K562 (cell line): ENCODE measurements around the gene PLCB3. TPM values are rescaled to one million over a fixed set of nuclear protein-coding genes. Genes with fewer than 3 reads are reported as not detected.
A peak's percentile ranks its signal among the peaks of the same experiment; 100 is the strongest.

Experiments used
- ASH1L ChIP-seq: fragments of 450-650 bp; IDR thresholded peaks from 2 replicates; pipeline ENCODE4 v1.6.1; 2018; ENCODE audit warnings: borderline replicate concordance, mild to moderate bottlenecking, low read depth; ENCODE audit not compliant: partially characterized antibody
- CHD2 ChIP-seq: IDR thresholded peaks from 2 replicates; pipeline ENCODE4 v1.6.1; 2011; ENCODE audit warnings: low read depth, low read length
- ELF4 ChIP-seq: fragments of 450-650 bp; formaldehyde crosslinking; IDR thresholded peaks from 2 replicates; pipeline ENCODE4 v1.4.0; 2022; ENCODE audit warnings: missing genetic modification characterization
- ESRRA ChIP-seq: fragments of 450-650 bp; IDR thresholded peaks from 2 replicates; pipeline ENCODE4 v1.6.1; 2014; ENCODE audit warnings: low read depth, mild to moderate bottlenecking, moderate library complexity, borderline replicate concordance
- FOXJ3 ChIP-seq: sonication (generic); formaldehyde crosslinking; IDR thresholded peaks from 2 replicates; pipeline ENCODE4 v1.4.0; 2020; ENCODE audit warnings: mild to moderate bottlenecking, missing genetic modification reagents
- HDAC8 ChIP-seq: fragments of 450-650 bp; IDR thresholded peaks from 2 replicates; pipeline ENCODE4 v1.6.1; 2016; ENCODE audit warnings: mild to moderate bottlenecking, missing genetic modification characterization, moderate library complexity, missing compliant biosample characterization
- KAT2B ChIP-seq: IDR thresholded peaks from one replicate; pipeline ENCODE4 v1.6.1; 2012; ENCODE audit warnings: low read depth, mild to moderate bottlenecking, control low read depth, inconsistent platforms, low read length, moderate library complexity
- KDM5B ChIP-seq: fragments of 200-600 bp; sonication (generic); IDR thresholded peaks from 2 replicates; pipeline ENCODE4 v1.6.1; 2012; ENCODE audit warnings: low read depth, mild to moderate bottlenecking, moderate library complexity, low read length, control low read depth, inconsistent platforms; ENCODE audit not compliant: insufficient replicate concordance
- KLF1 ChIP-seq: fragments of 450-650 bp; IDR thresholded peaks from 2 replicates; pipeline ENCODE4 v1.6.1; 2016; ENCODE audit warnings: missing genetic modification characterization, missing compliant biosample characterization
- MEF2A ChIP-seq: IDR thresholded peaks from 2 replicates; pipeline ENCODE4 v1.6.1; 2011; ENCODE audit warnings: low read depth, mild to moderate bottlenecking, low read length, moderate library complexity; ENCODE audit not compliant: control insufficient read depth
- PBX2 ChIP-seq, 2 experiments: IDR thresholded peaks in 1 of 2; conservative IDR thresholded peaks in 1 of 2; 2 replicates each; pipeline ENCODE4 v1.6.1; 2016; ENCODE audit warnings: low read depth in 2 of 2, mild to moderate bottlenecking in 1 of 2, missing compliant biosample characterization in 1 of 2, missing genetic modification characterization in 1 of 2, moderate library complexity in 1 of 2
- PHB2 ChIP-seq: fragments of 450-650 bp; IDR thresholded peaks from 2 replicates; pipeline ENCODE4 v1.6.1; 2017; ENCODE audit warnings: low read depth
- PHF8 ChIP-seq: fragments of 200-600 bp; sonication (generic); IDR thresholded peaks from 2 replicates; pipeline ENCODE4 v1.6.1; 2012; ENCODE audit warnings: mixed run types, mild to moderate bottlenecking, inconsistent platforms, low read length, moderate library complexity, borderline replicate concordance
- SMARCA4 ChIP-seq: fragments of 450-650 bp; IDR thresholded peaks from 2 replicates; pipeline ENCODE4 v1.6.1; 2016
- VEZF1 ChIP-seq: fragments of 200-800 bp; sonication (Bioruptor generic); IDR thresholded peaks from 2 replicates; pipeline ENCODE4 v1.6.1; 2017; ENCODE audit warnings: missing genetic modification characterization, missing compliant biosample characterization
- YY1 ChIP-seq, 3 experiments: IDR thresholded peaks; 2 replicates each; pipeline ENCODE4 v1.6.1; 2011; ENCODE audit warnings: low read length in 2 of 3, mild to moderate bottlenecking in 2 of 3, moderate library complexity in 2 of 3, borderline replicate concordance in 1 of 3, control low read depth in 1 of 3, low read depth in 1 of 3; ENCODE audit not compliant: insufficient read depth in 3 of 3, insufficient replicate concordance in 2 of 3, control insufficient read depth in 1 of 3, insufficient read length in 1 of 3; ENCODE audit errors: extremely low read depth in 1 of 3
- ZBTB33 ChIP-seq: sonication (generic); formaldehyde crosslinking; IDR thresholded peaks from 2 replicates; pipeline ENCODE4 v1.8.1; 2023; ENCODE audit warnings: mild to moderate bottlenecking, missing genetic modification reagents
- ZNF780A ChIP-seq: fragments of 250-450 bp; sonication (Bioruptor Pico); IDR thresholded peaks from 2 replicates; pipeline ENCODE4 v1.5.0; 2021; ENCODE audit warnings: mild to moderate bottlenecking
- polyA plus RNA-seq, 8 experiments: library from polyadenylated mRNA; depleted of rRNA in 4 of 8; stranded (reverse) in 5 of 8; unstranded in 3 of 8; fragments of >200 nt; fragmentation: Nextera tagmentation in 2 of 8; fragmentation: Illumina TruSeq in 1 of 8; extraction: Ambion mirVana in 2 of 8; extraction: Trizol in 1 of 8; gene quantifications; 2 replicates each; pipeline versions ENCODE4 v1.2.1 to v1.2.3, GENCODE V29; 2011 to 2014; ENCODE audit warnings: inconsistent platforms in 1 of 8, missing spikeins in 1 of 8
- total RNA-seq, 7 experiments: library from RNA; depleted of rRNA in 6 of 7; stranded (reverse); fragments of >200 nt in 6 of 7; fragmentation: Illumina TruSeq in 2 of 7; extraction: Trizol in 2 of 7; gene quantifications; 2 replicates each; pipeline versions ENCODE4 v1.2.1 to v1.2.3, GENCODE V29; 2011 to 2021; ENCODE audit warnings: low replicate concordance in 1 of 7

Gene PLCB3
- total and polyA plus RNA-seq, 9 of the 15 experiments (the other 6 are each of a cell fraction or from before 2014, with no cell fraction given), result 0.31 to 44.8 (median 14.6) TPM

- no peak for TF ChIP-seq ZNF780A (CRISPR knock-in tag)
- TF ChIP-seq HDAC8 (tag), result no peak
- no peak for TF ChIP-seq ELF4 (CRISPR knock-in tag)
- no peak for TF ChIP-seq FOXJ3 (CRISPR knock-in tag)
- TF ChIP-seq ESRRA, result peak; percentile 40; the same call in 1 of the 2 replicates
- TF ChIP-seq KDM5B, result peak; percentile 56
- TF ChIP-seq PBX2 (CRISPR knock-in tag; IDR thresholded peaks at IDR 0.05; ENCODE audit: low read depth), result no peak
- TF ChIP-seq PBX2 (tag; conservative IDR thresholded peaks at IDR 0.05; ENCODE audit: low read depth), result no peak
- peak in 2 of 3 experiments; percentile 35 to 73 for TF ChIP-seq YY1 (IDR thresholded peaks at IDR 0.05; ENCODE audit: borderline replicate concordance in 1 of 3, control insufficient read depth in 1 of 3, extremely low read depth in 1 of 3, insufficient read depth in 3 of 3, insufficient read length in 1 of 3, insufficient replicate concordance in 2 of 3, low read depth in 1 of 3, low read length in 2 of 3)
- TF ChIP-seq KAT2B, result no peak
- no peak for TF ChIP-seq PHB2
- no peak; the same call in none of the 2 replicates for TF ChIP-seq CHD2
- no peak for TF ChIP-seq MEF2A
- TF ChIP-seq PHF8, result peak; percentile 81
- peak; percentile 50; the same call in 1 of the 2 replicates for TF ChIP-seq ZBTB33 (CRISPR knock-in tag)
- TF ChIP-seq KLF1, result 0 out of 2 replicates have a peak, but pooled peaks have one; percentile 12
- peak; percentile 47; the same call in 1 of the 2 replicates for TF ChIP-seq VEZF1
- no peak for TF ChIP-seq SMARCA4
- peak; percentile 69 for TF ChIP-seq ASH1L
Observed at GRCh38 chr11:64317325-64317960, 66.1 kb downstream of the PLCB3 start, which contains the start of gene TRMT112 (continued).
